Measurements from ENCODE around the gene FFAR1.

- TF ChIP-seq, protein P1, sequence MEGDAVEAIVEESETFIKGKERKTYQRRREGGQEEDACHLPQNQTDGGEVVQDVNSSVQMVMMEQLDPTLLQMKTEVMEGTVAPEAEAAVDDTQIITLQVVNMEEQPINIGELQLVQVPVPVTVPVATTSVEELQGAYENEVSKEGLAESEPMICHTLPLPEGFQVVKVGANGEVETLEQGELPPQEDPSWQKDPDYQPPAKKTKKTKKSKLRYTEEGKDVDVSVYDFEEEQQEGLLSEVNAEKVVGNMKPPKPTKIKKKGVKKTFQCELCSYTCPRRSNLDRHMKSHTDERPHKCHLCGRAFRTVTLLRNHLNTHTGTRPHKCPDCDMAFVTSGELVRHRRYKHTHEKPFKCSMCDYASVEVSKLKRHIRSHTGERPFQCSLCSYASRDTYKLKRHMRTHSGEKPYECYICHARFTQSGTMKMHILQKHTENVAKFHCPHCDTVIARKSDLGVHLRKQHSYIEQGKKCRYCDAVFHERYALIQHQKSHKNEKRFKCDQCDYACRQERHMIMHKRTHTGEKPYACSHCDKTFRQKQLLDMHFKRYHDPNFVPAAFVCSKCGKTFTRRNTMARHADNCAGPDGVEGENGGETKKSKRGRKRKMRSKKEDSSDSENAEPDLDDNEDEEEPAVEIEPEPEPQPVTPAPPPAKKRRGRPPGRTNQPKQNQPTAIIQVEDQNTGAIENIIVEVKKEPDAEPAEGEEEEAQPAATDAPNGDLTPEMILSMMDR (IDR thresholded peaks at IDR 0.05; ENCODE audit: control extremely low read depth in 1 of 3, insufficient read depth in 1 of 3, low read depth in 1 of 3, low read length in 3 of 3) = no peak
- TF ChIP-seq EZH2 (IDR thresholded peaks at IDR 0.05; ENCODE audit: low read depth, low read length, severe bottlenecking) (no peak), TAF1 (IDR thresholded peaks at IDR 0.05; ENCODE audit: low read depth, low read length) (no peak), PHF8 (conservative IDR thresholded peaks at IDR 0.05; ENCODE audit: low read depth, low read length) (no peak), POLR2AphosphoS5 (IDR thresholded peaks at IDR 0.05; ENCODE audit: low read depth, low read length) (no peak), YY1 (IDR thresholded peaks at IDR 0.05; ENCODE audit: low read depth, low read length) (no peak), JUND (IDR thresholded peaks at IDR 0.05; ENCODE audit: low read length) (no peak), MAX (IDR thresholded peaks at IDR 0.05) (no peak), EP300 (IDR thresholded peaks at IDR 0.05; ENCODE audit: borderline replicate concordance in 1 of 2, low read depth in 2 of 2, low read length in 2 of 2) (no peak), SIX5 (IDR thresholded peaks at IDR 0.05; ENCODE audit: low read depth, low read length) (no peak)
- TF ChIP-seq, protein P2, sequence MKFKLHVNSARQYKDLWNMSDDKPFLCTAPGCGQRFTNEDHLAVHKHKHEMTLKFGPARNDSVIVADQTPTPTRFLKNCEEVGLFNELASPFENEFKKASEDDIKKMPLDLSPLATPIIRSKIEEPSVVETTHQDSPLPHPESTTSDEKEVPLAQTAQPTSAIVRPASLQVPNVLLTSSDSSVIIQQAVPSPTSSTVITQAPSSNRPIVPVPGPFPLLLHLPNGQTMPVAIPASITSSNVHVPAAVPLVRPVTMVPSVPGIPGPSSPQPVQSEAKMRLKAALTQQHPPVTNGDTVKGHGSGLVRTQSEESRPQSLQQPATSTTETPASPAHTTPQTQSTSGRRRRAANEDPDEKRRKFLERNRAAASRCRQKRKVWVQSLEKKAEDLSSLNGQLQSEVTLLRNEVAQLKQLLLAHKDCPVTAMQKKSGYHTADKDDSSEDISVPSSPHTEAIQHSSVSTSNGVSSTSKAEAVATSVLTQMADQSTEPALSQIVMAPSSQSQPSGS (IDR thresholded peaks at IDR 0.05; ENCODE audit: low read length) = no peak
Observed at GRCh38 chr19:35395382-35396199, 47.9 kb downstream of the FFAR1 start.
